ENCODE measurements around the gene E4F1.

DNA sequence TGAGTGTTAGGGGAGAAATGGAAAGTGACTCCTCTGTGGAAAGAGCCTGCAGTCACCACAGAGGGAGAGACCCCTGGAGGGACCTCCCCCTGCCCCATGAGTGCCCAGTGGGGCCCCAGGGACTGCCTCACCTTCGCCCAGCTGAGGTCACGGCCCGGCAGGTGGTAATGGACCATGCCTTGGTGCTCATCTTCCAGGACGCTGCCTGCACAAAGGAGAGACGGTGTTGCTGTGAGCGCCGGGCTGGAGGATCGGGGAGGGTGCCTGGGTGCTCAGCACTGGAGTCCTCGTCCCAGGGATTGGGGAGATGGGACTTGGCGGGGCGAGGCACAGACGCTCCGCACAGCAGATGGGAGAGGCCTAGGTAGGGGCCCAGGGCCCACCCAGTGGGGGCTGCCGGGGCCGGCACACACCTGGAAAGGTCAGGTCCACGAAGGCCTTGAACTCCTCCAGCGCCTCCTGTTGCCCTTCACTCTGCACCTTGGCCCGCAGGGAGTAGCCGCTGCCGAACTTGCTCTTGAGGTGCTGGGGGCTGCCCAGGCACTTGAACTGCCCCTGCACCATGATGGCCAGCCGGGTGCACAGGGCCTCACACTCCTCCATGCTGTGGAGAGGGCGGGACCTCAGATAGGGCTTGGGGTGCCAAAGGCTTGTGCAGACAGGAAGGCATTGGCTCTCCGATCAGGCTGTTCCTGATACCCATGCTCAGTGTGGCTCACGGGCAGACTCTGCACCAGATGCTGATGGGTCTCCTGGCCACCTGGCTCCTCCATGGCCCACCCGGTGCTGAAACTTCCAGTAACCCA lies 54.3 kb downstream of the E4F1 start:
- TF ChIP-seq, protein P1, sequence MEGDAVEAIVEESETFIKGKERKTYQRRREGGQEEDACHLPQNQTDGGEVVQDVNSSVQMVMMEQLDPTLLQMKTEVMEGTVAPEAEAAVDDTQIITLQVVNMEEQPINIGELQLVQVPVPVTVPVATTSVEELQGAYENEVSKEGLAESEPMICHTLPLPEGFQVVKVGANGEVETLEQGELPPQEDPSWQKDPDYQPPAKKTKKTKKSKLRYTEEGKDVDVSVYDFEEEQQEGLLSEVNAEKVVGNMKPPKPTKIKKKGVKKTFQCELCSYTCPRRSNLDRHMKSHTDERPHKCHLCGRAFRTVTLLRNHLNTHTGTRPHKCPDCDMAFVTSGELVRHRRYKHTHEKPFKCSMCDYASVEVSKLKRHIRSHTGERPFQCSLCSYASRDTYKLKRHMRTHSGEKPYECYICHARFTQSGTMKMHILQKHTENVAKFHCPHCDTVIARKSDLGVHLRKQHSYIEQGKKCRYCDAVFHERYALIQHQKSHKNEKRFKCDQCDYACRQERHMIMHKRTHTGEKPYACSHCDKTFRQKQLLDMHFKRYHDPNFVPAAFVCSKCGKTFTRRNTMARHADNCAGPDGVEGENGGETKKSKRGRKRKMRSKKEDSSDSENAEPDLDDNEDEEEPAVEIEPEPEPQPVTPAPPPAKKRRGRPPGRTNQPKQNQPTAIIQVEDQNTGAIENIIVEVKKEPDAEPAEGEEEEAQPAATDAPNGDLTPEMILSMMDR (IDR thresholded peaks at IDR 0.05) = no peak
- no peak for TF ChIP-seq POLR2A (IDR thresholded peaks at IDR 0.05)
